K562 (cell line): ENCODE results near the gene DNAH1.

ENCODE experiments used
- BRCA1 ChIP-seq, 2 experiments: fragments of 450-650 bp in 1 of 2; sonication (generic) in 1 of 2; formaldehyde crosslinking in 1 of 2; IDR thresholded peaks; 2 replicates each; pipeline versions ENCODE4 v1.5.0 to v1.6.1; 2017 to 2020; ENCODE audit warnings: mild to moderate bottlenecking in 1 of 2, missing genetic modification reagents in 1 of 2
- CBX5 ChIP-seq: IDR thresholded peaks from 2 replicates; pipeline ENCODE4 v1.6.1; 2014; ENCODE audit warnings: low read depth, borderline replicate concordance
- CHD1 ChIP-seq: fragments of 200-600 bp; sonication (generic); IDR thresholded peaks from one replicate; pipeline ENCODE4 v1.6.1; 2012; ENCODE audit warnings: mild to moderate bottlenecking, moderate library complexity, low read length, inconsistent platforms
- CTCF ChIP-seq, 3 experiments: IDR thresholded peaks in 2 of 3; conservative IDR thresholded peaks in 1 of 3; 2 replicates each; pipeline ENCODE4 v1.5.1; 2011 to 2012; ENCODE audit warnings: low read length in 3 of 3, mild to moderate bottlenecking in 3 of 3, control low read depth in 2 of 3, improper control_type of control experiment in 1 of 3, inconsistent platforms in 1 of 3, low read depth in 1 of 3, mixed read lengths in 1 of 3, moderate library complexity in 1 of 3; ENCODE audit not compliant: insufficient read depth in 2 of 3
- EP300 ChIP-seq: IDR thresholded peaks from 2 replicates; pipeline ENCODE4 v1.6.1; 2012; ENCODE audit warnings: low read length, improper control_type of control experiment
- EZH2 ChIP-seq: IDR thresholded peaks from 2 replicates; pipeline ENCODE4 v1.6.1; 2012; ENCODE audit warnings: low read depth, mild to moderate bottlenecking, inconsistent platforms, low read length, borderline replicate concordance
- GTF2F1 ChIP-seq: IDR thresholded peaks from 2 replicates; pipeline ENCODE4 v1.6.1; 2011; ENCODE audit warnings: low read depth, low read length, improper control_type of control experiment
- KLF16 ChIP-seq: IDR thresholded peaks from 2 replicates; pipeline ENCODE4 v1.6.1; 2016; ENCODE audit warnings: antibody characterized with exemption
- MYC ChIP-seq, 2 experiments: fragments of 250-450 bp in 1 of 2; sonication (Bioruptor Pico) in 1 of 2; IDR thresholded peaks; 2 replicates each; pipeline versions ENCODE4 v1.5.1 to v1.6.1; 2012 to 2021; ENCODE audit warnings: low read depth in 2 of 2, borderline replicate concordance in 1 of 2, improper control_type of control experiment in 1 of 2, low read length in 1 of 2, mild to moderate bottlenecking in 1 of 2, moderate library complexity in 1 of 2
- POLR2A ChIP-seq: fragments of 450-650 bp; conservative IDR thresholded peaks from 2 replicates; pipeline ENCODE4 v1.6.1; 2016
- SOX6 ChIP-seq: fragments of 450-650 bp; IDR thresholded peaks from 2 replicates; pipeline ENCODE4 v1.6.1; 2014; ENCODE audit warnings: mild to moderate bottlenecking
- TCF3 ChIP-seq: sonication (generic); formaldehyde crosslinking; IDR thresholded peaks from 2 replicates; pipeline ENCODE4 v1.4.0; 2020; ENCODE audit warnings: mild to moderate bottlenecking, missing genetic modification reagents
- ZFP30 ChIP-seq: fragments of 250-450 bp; sonication (Bioruptor Pico); IDR thresholded peaks from 2 replicates; pipeline ENCODE4 v1.8.0; 2022; ENCODE audit warnings: moderate library complexity, mild to moderate bottlenecking, inconsistent platforms, borderline replicate concordance
- ZFPM2 ChIP-seq: fragments of 250-450 bp; sonication (Bioruptor Pico); IDR thresholded peaks from 2 replicates; pipeline ENCODE4 v1.5.1; 2022; ENCODE audit warnings: mild to moderate bottlenecking

GRCh38 chr3:52399131-52399530 lies 83.0 kb downstream of the DNAH1 start:
- no peak for TF ChIP-seq EP300
- TF ChIP-seq GTF2F1, result no peak
- no peak for TF ChIP-seq CTCF (IDR thresholded peaks at IDR 0.05 in 2 of 3, conservative IDR thresholded peaks at IDR 0.05 in 1 of 3; ENCODE audit: insufficient read depth in 2 of 3, low read depth in 1 of 3, low read length in 3 of 3)
- no peak for TF ChIP-seq TCF3
- TF ChIP-seq EZH2, result no peak
- no peak for TF ChIP-seq CHD1
- no peak for TF ChIP-seq ZFP30 (CRISPR knock-in tag)
- no peak for TF ChIP-seq SOX6
- TF ChIP-seq BRCA1 (IDR thresholded peaks at IDR 0.05), result no peak
- no peak for TF ChIP-seq BRCA1 (CRISPR knock-in tag; IDR thresholded peaks at IDR 0.05)
- no peak for TF ChIP-seq MYC (IDR thresholded peaks at IDR 0.05; ENCODE audit: low read depth, low read length)
- TF ChIP-seq MYC (CRISPR knock-in tag; IDR thresholded peaks at IDR 0.05; ENCODE audit: borderline replicate concordance, low read depth), result no peak
- no peak for TF ChIP-seq CBX5
- TF ChIP-seq ZFPM2 (CRISPR knock-in tag), result no peak
- TF ChIP-seq KLF16, result no peak
- TF ChIP-seq POLR2A, result no peak
